Tibial nerve (tissue), 4 donors: Measurements from ENCODE around the gene TH. TPM values are rescaled to one million over a fixed set of nuclear protein-coding genes. Genes with fewer than 3 reads are reported as not detected.
A peak's percentile ranks its signal among the peaks of the same experiment; 100 is the strongest.

Experiments used
- DNase-seq, 2 donors: peaks; one replicate each; pipeline ENCODE4 v3.0.0-alpha.2; 2019; ENCODE audit warnings: low spot score in 2 of 2
- H3K27ac ChIP-seq, 4 donors: fragments of 200-600 bp; sonication (generic) in 3 of 4; one replicate each; pipeline ENCODE4 v1.5.1; 2017 to 2019; ENCODE audit warnings: mild to moderate bottlenecking in 1 of 4
- H3K27me3 ChIP-seq, 2 donors: fragments of 200-600 bp; sonication (generic) in 1 of 2; one replicate each; pipeline versions ENCODE4 v1.5.1 to v1.6.0; 2017 to 2019
- H3K36me3 ChIP-seq, 3 donors: fragments of 200-600 bp; sonication (generic); one replicate each; pipeline ENCODE4 v1.5.1; 2018 to 2019
- H3K4me1 ChIP-seq, 4 donors: fragments of 200-600 bp; sonication (generic) in 3 of 4; one replicate each; pipeline ENCODE4 v1.5.1; 2017 to 2019
- H3K4me3 ChIP-seq, 4 donors: fragments of 200-600 bp; sonication (generic) in 3 of 4; one replicate each; pipeline ENCODE4 v1.5.1; 2017 to 2019; ENCODE audit warnings: mild to moderate bottlenecking in 1 of 4, moderate library complexity in 1 of 4
- H3K9me3 ChIP-seq, 4 donors: fragments of 200-600 bp; sonication (generic) in 3 of 4; one replicate each; pipeline ENCODE4 v1.5.1; 2017 to 2019
- EP300 ChIP-seq, 2 donors: sonication (generic); formaldehyde crosslinking; IDR thresholded peaks; one replicate each; pipeline ENCODE4 v1.6.1; 2017; ENCODE audit warnings: antibody characterized with exemption in 2 of 2, mild to moderate bottlenecking in 1 of 2
- POLR2A ChIP-seq, 2 donors: fragments of 450-650 bp; IDR thresholded peaks; one replicate each; pipeline ENCODE4 v1.6.1; 2017; ENCODE audit warnings: antibody characterized with exemption in 2 of 2, mild to moderate bottlenecking in 2 of 2, moderate library complexity in 2 of 2
- WGBS, 2 donors: methylation state at CpG; one replicate each; pipeline ENCODE4 v1.1.5; 2018; 5-methylcytosine and 5-hydroxymethylcytosine counted together
- total RNA-seq, 4 donors: library from RNA; depleted of rRNA; stranded (reverse); fragments of >200 nt; gene quantifications; one replicate each; pipeline ENCODE4 v1.1.0, GENCODE V29; 2016
- TF ChIP-seq, protein P1 (sequence below), 5 experiments: fragments of 200-600 bp in 3 of 5; fragments of 450-650 bp in 2 of 5; sonication (generic) in 3 of 5; IDR thresholded peaks; one replicate each; pipeline ENCODE4 v1.5.1; 2016 to 2019; ENCODE audit warnings: antibody characterized with exemption in 5 of 5, mild to moderate bottlenecking in 3 of 5, moderate library complexity in 2 of 5

The TH gene
- total RNA-seq, 4 donors from 2014 or later, result 1.3 TPM; not detected in 3

DNA sequence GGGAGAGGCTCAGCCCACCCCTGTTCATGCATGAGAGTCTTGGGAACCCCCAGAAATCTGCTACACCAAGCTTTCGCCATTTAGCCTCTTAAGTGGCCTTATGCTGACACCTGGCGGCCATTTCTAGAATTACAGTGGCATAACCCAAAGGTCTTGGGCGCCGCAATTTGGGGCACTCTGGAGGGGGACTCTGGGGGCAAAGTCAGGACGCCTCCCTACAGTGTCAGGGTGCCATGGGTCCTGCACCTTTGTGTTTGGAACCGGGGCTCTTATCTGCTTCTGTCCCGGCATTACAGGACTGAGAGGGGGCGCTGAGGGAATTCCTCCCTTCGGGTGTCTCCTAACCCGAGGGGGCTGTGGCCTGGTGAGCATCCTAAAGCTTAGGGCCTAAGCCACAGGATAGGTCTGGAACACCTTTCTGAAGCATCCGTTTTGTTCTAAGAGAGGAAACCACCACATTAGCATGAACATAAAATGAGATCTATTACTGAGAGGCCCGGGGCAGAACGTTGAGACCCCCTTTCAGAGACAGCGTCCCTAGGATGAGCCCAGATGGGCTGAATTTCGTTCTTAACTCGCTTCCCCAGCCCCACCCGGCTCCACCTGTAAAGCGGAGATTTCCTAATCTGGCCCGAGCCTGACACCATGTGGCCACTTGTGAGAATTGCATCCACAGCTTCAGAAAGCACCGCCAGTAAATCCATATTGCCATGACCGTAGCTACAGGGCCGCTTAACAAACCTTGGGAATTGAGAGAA, 19.9 kb downstream of the TH start:
- Histone ChIP-seq H3K4me3 (peak overlapping the region in 2 of 4 donors; percentile 3 to 11), H3K27me3 (peaks cover 2 to 46% of the 10 kb centered on the region in 2 donors), H3K4me1 (peaks cover 0 to 10% (median 5%) of the 10 kb centered on the region in 4 donors), H3K36me3 (no peaks in the 10 kb centered on the region), H3K27ac (peak overlapping the region in 1 of 4 donors; percentile 10), H3K9me3 (no peaks in the 10 kb centered on the region)
- peak; percentile 66 to 80 for DNase-seq
- 1 to 5% methylated on average over 18 to 21 of the region's 22 CpGs for WGBS, 2 donors
- TF ChIP-seq, protein P1, sequence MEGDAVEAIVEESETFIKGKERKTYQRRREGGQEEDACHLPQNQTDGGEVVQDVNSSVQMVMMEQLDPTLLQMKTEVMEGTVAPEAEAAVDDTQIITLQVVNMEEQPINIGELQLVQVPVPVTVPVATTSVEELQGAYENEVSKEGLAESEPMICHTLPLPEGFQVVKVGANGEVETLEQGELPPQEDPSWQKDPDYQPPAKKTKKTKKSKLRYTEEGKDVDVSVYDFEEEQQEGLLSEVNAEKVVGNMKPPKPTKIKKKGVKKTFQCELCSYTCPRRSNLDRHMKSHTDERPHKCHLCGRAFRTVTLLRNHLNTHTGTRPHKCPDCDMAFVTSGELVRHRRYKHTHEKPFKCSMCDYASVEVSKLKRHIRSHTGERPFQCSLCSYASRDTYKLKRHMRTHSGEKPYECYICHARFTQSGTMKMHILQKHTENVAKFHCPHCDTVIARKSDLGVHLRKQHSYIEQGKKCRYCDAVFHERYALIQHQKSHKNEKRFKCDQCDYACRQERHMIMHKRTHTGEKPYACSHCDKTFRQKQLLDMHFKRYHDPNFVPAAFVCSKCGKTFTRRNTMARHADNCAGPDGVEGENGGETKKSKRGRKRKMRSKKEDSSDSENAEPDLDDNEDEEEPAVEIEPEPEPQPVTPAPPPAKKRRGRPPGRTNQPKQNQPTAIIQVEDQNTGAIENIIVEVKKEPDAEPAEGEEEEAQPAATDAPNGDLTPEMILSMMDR (IDR thresholded peaks at IDR 0.05), result peak; percentile 66 to 93 (median 86)
- TF ChIP-seq POLR2A (IDR thresholded peaks at IDR 0.05) (no peak), EP300 (IDR thresholded peaks at IDR 0.05) (no peak)

DNA sequence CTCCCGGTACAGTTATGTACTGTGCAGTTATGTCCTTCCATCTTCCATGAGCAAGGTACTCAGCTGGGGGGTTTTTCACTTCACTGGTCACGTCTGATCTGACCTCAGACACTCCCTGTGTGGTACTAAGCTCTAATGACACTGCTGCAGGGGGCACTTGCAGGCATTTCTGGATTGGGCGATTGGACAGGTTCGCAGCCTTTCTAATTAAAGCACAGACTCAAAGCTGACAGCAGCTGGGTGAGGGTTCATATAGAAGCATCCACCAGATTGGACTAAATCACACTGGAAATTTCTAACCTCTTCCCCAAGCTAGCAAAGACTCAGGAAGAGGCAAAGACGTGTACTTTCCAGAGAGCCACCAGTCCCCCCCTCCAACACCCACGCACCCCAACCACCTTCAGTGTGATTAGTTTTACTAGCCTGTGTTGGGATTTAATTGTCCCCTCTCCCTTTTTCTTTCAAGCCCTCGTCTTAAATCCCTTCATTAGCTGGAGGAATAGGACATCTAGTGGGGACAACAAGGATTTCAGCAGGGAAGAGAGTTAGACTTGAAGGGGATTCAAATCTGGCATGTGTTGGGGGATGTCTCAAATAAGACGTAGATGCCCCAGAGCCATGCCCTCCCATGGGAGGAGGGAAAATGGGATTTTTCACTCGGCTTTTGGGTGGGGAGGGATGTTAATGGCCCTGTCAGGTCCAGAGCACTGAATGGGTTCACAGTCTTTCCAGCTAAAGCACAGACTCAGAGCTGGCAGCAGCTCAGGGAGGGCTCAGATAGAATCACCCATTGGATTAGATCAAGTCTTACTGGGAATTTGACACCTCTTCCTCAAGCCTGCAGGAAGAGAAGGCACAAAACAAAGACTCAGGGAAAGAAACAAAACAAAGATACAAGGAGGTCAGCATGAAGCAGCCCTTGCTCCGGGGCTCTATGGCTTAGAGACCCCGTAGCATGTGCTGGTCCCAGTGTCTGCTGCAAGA, 21.5 kb downstream of the TH start:
- no peak overlapping the region for H3K27ac ChIP-seq
- no peaks in the 10 kb centered on the region for H3K9me3 ChIP-seq
- H3K4me3 ChIP-seq, result no peak overlapping the region
- DNase-seq, result peak in 1 of 2 donors; percentile 20
- H3K36me3 ChIP-seq, result no peaks in the 10 kb centered on the region
- WGBS, 2 donors, result 29 to 31% methylated on average over 11 of the region's 11 CpGs
- TF ChIP-seq, protein P1 (IDR thresholded peaks at IDR 0.05), result peak in 4 of 5 experiments; percentile 14 to 57 (median 34)
- TF ChIP-seq POLR2A (IDR thresholded peaks at IDR 0.05) (no peak), EP300 (IDR thresholded peaks at IDR 0.05) (no peak)
- peaks cover 2 to 59% of the 10 kb centered on the region in 2 donors for H3K27me3 ChIP-seq
- H3K4me1 ChIP-seq, result peaks cover 0 to 10% (median 5%) of the 10 kb centered on the region in 4 donors

DNA sequence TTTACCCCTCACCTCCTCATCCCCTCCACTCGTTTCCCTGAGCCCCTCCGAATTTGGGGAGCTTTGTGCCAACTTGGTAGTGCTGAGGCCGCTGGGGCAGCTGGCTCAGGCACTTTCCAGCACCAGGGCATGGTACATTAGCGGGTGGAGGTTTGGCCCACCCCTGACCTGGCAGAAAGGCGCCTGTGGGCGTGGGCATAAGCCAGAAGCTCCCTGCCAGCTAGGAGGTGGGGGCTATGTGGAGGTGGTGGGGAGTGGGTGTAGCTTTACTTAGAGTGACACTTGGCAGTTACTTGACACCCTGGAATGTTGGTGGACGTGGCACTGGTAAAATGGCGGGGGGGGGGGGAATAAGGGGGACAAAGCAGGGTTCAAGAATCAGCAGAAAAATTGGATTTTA, 22.2 kb downstream of the TH start:
- DNase-seq, result no peak
- WGBS, 2 donors, result 56 to 57% methylated on average over 7 to 8 of the region's 8 CpGs
- H3K36me3 ChIP-seq, result no peaks in the 10 kb centered on the region
- H3K9me3 ChIP-seq, result no peaks in the 10 kb centered on the region
- no peak overlapping the region for H3K27ac ChIP-seq
- H3K4me1 ChIP-seq, result peaks cover 1 to 11% (median 6%) of the 10 kb centered on the region in 4 donors
- H3K27me3 ChIP-seq, result peaks cover 2 to 66% of the 10 kb centered on the region in 2 donors
- TF ChIP-seq POLR2A (IDR thresholded peaks at IDR 0.05) (no peak), EP300 (IDR thresholded peaks at IDR 0.05) (no peak)
- TF ChIP-seq, protein P1 (IDR thresholded peaks at IDR 0.05), result no peak
- H3K4me3 ChIP-seq, result no peak overlapping the region

DNA sequence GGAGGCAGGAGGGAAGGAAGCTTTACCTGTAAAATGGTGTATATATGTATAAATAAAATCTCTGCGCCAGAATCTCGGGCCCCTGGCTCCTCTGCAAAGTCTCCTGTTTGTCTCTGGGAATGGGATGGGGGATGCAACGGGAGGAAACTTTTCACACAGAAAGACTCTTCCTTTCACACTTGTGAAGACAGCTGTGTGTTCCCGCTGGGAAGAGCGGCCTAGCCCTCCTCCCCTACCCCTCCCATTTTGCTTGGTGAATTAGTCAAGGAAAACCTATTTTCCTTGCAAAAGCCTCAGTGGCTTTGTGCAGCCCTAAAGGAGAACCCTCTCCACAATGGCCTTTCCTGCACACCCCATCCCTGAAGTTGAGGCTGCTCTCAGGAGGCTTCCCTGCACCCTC, 23.0 kb downstream of the TH start:
- 52 to 57% methylated on average over 5 of the region's 5 CpGs for WGBS, 2 donors
- no peak for DNase-seq
- Histone ChIP-seq H3K27ac (no peak overlapping the region), H3K27me3 (peaks cover 2 to 75% of the 10 kb centered on the region in 2 donors), H3K4me1 (peaks cover 3 to 20% (median 13%) of the 10 kb centered on the region in 4 donors), H3K9me3 (no peaks in the 10 kb centered on the region), H3K36me3 (no peaks in the 10 kb centered on the region), H3K4me3 (no peak overlapping the region)
- TF ChIP-seq EP300 (IDR thresholded peaks at IDR 0.05), result no peak
- TF ChIP-seq POLR2A (IDR thresholded peaks at IDR 0.05), result no peak
- TF ChIP-seq, protein P1 (IDR thresholded peaks at IDR 0.05), result no peak
